ENCODE data around the gene FAM120A.

DNA sequence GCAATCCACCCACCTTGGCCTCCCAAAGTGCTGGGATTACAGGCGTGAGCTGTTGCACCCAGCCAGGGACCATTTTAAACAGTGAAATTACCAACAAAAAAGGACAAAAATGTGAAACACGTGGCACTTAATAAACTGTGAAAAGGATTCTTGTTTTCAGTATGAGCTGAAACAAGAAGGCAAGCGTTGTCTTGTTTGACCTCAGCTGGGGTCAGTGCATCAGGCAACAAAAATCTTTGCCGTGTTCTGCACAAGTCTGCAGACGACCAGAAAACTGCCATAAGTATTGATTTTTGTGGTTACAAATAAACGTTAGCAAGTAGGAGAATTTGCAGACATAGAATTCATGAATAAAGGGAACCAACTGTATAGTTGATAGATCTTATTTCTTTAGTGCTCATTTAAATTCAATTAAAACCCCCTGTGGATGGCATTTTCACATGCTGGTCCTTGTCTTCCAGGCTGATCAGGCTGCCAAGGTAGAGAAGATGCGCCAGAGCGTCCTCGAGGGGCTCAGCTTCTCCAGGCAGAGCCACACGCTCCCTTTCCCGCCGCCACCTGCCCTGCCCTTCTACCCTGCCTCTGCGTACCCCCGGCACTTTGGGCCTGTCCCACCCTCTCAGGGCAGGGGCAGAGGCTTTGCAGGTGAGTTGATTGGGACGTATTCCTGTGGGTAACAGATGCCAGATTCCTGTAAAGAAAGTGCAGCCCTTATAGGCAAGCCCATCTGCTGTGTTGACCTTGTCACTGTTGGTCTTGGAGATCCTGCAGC lies 106.1 kb downstream of the FAM120A start:
- TF ChIP-seq, protein P1, sequence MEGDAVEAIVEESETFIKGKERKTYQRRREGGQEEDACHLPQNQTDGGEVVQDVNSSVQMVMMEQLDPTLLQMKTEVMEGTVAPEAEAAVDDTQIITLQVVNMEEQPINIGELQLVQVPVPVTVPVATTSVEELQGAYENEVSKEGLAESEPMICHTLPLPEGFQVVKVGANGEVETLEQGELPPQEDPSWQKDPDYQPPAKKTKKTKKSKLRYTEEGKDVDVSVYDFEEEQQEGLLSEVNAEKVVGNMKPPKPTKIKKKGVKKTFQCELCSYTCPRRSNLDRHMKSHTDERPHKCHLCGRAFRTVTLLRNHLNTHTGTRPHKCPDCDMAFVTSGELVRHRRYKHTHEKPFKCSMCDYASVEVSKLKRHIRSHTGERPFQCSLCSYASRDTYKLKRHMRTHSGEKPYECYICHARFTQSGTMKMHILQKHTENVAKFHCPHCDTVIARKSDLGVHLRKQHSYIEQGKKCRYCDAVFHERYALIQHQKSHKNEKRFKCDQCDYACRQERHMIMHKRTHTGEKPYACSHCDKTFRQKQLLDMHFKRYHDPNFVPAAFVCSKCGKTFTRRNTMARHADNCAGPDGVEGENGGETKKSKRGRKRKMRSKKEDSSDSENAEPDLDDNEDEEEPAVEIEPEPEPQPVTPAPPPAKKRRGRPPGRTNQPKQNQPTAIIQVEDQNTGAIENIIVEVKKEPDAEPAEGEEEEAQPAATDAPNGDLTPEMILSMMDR (IDR thresholded peaks at IDR 0.05), result no peak
- no peak for TF ChIP-seq POLR2AphosphoS5 (IDR thresholded peaks at IDR 0.05; ENCODE audit: low read depth, low read length)
- TF ChIP-seq, protein P2, sequence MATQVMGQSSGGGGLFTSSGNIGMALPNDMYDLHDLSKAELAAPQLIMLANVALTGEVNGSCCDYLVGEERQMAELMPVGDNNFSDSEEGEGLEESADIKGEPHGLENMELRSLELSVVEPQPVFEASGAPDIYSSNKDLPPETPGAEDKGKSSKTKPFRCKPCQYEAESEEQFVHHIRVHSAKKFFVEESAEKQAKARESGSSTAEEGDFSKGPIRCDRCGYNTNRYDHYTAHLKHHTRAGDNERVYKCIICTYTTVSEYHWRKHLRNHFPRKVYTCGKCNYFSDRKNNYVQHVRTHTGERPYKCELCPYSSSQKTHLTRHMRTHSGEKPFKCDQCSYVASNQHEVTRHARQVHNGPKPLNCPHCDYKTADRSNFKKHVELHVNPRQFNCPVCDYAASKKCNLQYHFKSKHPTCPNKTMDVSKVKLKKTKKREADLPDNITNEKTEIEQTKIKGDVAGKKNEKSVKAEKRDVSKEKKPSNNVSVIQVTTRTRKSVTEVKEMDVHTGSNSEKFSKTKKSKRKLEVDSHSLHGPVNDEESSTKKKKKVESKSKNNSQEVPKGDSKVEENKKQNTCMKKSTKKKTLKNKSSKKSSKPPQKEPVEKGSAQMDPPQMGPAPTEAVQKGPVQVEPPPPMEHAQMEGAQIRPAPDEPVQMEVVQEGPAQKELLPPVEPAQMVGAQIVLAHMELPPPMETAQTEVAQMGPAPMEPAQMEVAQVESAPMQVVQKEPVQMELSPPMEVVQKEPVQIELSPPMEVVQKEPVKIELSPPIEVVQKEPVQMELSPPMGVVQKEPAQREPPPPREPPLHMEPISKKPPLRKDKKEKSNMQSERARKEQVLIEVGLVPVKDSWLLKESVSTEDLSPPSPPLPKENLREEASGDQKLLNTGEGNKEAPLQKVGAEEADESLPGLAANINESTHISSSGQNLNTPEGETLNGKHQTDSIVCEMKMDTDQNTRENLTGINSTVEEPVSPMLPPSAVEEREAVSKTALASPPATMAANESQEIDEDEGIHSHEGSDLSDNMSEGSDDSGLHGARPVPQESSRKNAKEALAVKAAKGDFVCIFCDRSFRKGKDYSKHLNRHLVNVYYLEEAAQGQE (IDR thresholded peaks at IDR 0.05; ENCODE audit: insufficient read depth in 1 of 2, low read depth in 2 of 2, low read length in 1 of 2), result no peak
- TF ChIP-seq TCF7L2 (IDR thresholded peaks at IDR 0.05; ENCODE audit: low read depth, low read length), result no peak
